ENCODE measurements around the gene ARHGAP6.

The ARHGAP6 gene

GRCh38 chrX:11451151-11451550 is 214.6 kb downstream of the ARHGAP6 start:
- no peak for DNase-seq

- DNase-seq, result no peak
These were observed 215.4 kb downstream of the ARHGAP6 start for GRCh38 chrX:11450354-11450753.

GRCh38 chrX:11449613-11450012 is 216.1 kb downstream of the ARHGAP6 start:
- DNase-seq, result peak; percentile 13

- DNase-seq, result no peak
These were observed 218.3 kb downstream of the ARHGAP6 start for GRCh38 chrX:11447418-11447817.

- no peak for DNase-seq
These were observed 218.8 kb downstream of the ARHGAP6 start for GRCh38 chrX:11446949-11447348.

GRCh38 chrX:11446336-11446735 is 219.4 kb downstream of the ARHGAP6 start:
- DNase-seq, result no peak

GRCh38 chrX:11445540-11445939 is 220.2 kb downstream of the ARHGAP6 start:
- peak; percentile 69 for DNase-seq

GRCh38 chrX:11444052-11444451 is 221.7 kb downstream of the ARHGAP6 start:
- DNase-seq, result no peak

- DNase-seq, result no peak
These were observed 225.9 kb downstream of the ARHGAP6 start for GRCh38 chrX:11439846-11440245.

GRCh38 chrX:11438767-11439166 is 227.0 kb downstream of the ARHGAP6 start:
- no peak for DNase-seq

- DNase-seq, result no peak
These were observed 227.4 kb downstream of the ARHGAP6 start for GRCh38 chrX:11438380-11438723.

GRCh38 chrX:11437642-11438379 is 227.9 kb downstream of the ARHGAP6 start:
- DNase-seq, result no peak

GRCh38 chrX:11435568-11435967 is 230.2 kb downstream of the ARHGAP6 start:
- no peak for DNase-seq

GRCh38 chrX:11434607-11435006 is 231.1 kb downstream of the ARHGAP6 start:
- DNase-seq, result no peak

- no peak for DNase-seq
These were observed 233.9 kb downstream of the ARHGAP6 start for GRCh38 chrX:11431786-11432185.

GRCh38 chrX:11430271-11430670 is 235.4 kb downstream of the ARHGAP6 start:
- no peak for DNase-seq

- DNase-seq, result no peak
These were observed 236.1 kb downstream of the ARHGAP6 start for GRCh38 chrX:11429538-11430085.

GRCh38 chrX:11427453-11428071 is 238.2 kb downstream of the ARHGAP6 start:
- DNase-seq, result peak; percentile 74

- peak; percentile 53 for DNase-seq
These were observed 238.8 kb downstream of the ARHGAP6 start for GRCh38 chrX:11426712-11427452.

- DNase-seq, result no peak
These were observed 240.6 kb downstream of the ARHGAP6 start for GRCh38 chrX:11424903-11425674.

- DNase-seq, result no peak
These were observed 241.8 kb downstream of the ARHGAP6 start for GRCh38 chrX:11423949-11424348.

- DNase-seq, result peak; percentile 91
These were observed 242.3 kb downstream of the ARHGAP6 start for GRCh38 chrX:11423362-11423818.

GRCh38 chrX:11422525-11422857 is 243.2 kb downstream of the ARHGAP6 start:
- DNase-seq, result no peak

Data from hematopoietic multipotent progenitor cell treated with erythropoietin and hydrocortisone succinate and interleukin-3 and kit ligand, for 4 days (in vitro differentiated cells).